ENCODE data around the gene ACIN1. TPM values are rescaled to one million over a fixed set of nuclear protein-coding genes. Genes with fewer than 3 reads are reported as not detected.

ACIN1 gene
- total RNA-seq, 6 experiments from 2014 or later = 128 to 150 (median 142) TPM

GRCh38 chr14:23024612-23025075 lies 70.3 kb downstream of the ACIN1 start:
- Mint-ChIP-seq H3K27ac (peak overlapping the region; percentile 16; the same call in 1 of the 2 replicates), H3K36me3 (ENCODE audit: low read depth) (peaks cover 37% of the 10 kb centered on the region), H3K9me3 (no peaks in the 10 kb centered on the region), H3K27me3 (ENCODE audit: insufficient read depth) (no peaks in the 10 kb centered on the region; the same call in 1 of the 2 replicates), H3K4me3 (no peak overlapping the region), H3K4me1 (ENCODE audit: low read depth) (peaks cover 29% of the 10 kb centered on the region)
- no peak for DNase-seq
- TF ChIP-seq CTCF (IDR thresholded peaks at IDR 0.05) = no peak

- no peak for DNase-seq
- no peaks in the 10 kb centered on the region for H3K9me3 Mint-ChIP-seq
- H3K27me3 Mint-ChIP-seq (ENCODE audit: insufficient read depth) = no peaks in the 10 kb centered on the region; the same call in 1 of the 2 replicates
- H3K4me1 Mint-ChIP-seq (ENCODE audit: low read depth) = peaks cover 21% of the 10 kb centered on the region
- TF ChIP-seq CTCF (IDR thresholded peaks at IDR 0.05) = no peak
- peaks cover 29% of the 10 kb centered on the region for H3K36me3 Mint-ChIP-seq (ENCODE audit: low read depth)
- no peak overlapping the region for H3K4me3 Mint-ChIP-seq
- H3K27ac Mint-ChIP-seq = no peak overlapping the region; the same call in 1 of the 2 replicates
Observed at GRCh38 chr14:23023795-23024152, 71.2 kb downstream of the ACIN1 start.

DNA sequence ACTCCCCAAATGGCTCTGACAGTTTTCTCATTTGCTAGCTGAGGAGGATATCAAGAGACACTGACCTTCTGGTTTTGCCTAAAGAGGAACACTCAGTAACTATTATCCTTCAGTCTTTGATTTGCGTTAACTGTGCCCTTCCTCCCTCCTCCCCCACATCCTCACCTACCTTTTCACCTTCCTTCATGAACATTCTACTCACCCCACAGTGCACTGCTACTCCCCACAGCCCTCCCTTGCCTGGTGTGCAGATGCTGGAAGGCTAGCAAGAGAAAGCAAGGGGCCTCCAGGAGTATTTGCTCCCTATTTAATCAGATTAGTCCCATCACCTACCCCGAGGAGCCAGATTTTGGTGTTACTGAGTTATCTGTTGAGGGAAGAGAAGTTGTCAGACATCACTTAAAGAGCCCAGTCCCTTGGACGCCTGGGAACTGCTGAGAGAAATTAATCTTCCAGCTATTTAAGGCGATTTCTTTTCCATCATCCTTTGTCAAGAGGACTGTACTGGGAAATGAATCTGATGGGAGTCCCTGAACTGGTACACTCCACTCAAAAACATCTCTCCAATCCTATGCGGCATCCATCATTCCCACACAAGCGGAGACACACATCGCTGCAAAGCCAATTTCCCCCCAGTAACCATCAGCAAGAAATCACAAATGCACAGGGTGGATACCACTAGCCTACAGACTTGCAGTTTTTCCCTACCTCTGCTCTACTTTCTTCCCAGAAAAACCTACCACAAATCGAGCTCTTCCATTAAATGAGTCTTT lies 71.7 kb downstream of the ACIN1 start:
- peaks cover 26% of the 10 kb centered on the region for H3K36me3 Mint-ChIP-seq (ENCODE audit: low read depth)
- no peaks in the 10 kb centered on the region for H3K9me3 Mint-ChIP-seq
- H3K4me3 Mint-ChIP-seq = no peak overlapping the region
- peaks cover 18% of the 10 kb centered on the region for H3K4me1 Mint-ChIP-seq (ENCODE audit: low read depth)
- no peak overlapping the region for H3K27ac Mint-ChIP-seq
- no peak for DNase-seq
- no peaks in the 10 kb centered on the region; the same call in 1 of the 2 replicates for H3K27me3 Mint-ChIP-seq (ENCODE audit: insufficient read depth)
- no peak for TF ChIP-seq CTCF (IDR thresholded peaks at IDR 0.05)

GRCh38 chr14:23021889-23022442 lies 73.0 kb downstream of the ACIN1 start:
- Mint-ChIP-seq H3K36me3 (ENCODE audit: low read depth) (peaks cover 18% of the 10 kb centered on the region), H3K4me1 (ENCODE audit: low read depth) (peaks cover 18% of the 10 kb centered on the region), H3K9me3 (no peaks in the 10 kb centered on the region), H3K27ac (no peak overlapping the region), H3K4me3 (no peak overlapping the region), H3K27me3 (ENCODE audit: insufficient read depth) (no peaks in the 10 kb centered on the region; the same call in 1 of the 2 replicates)
- TF ChIP-seq CTCF (IDR thresholded peaks at IDR 0.05) = no peak
- no peak for DNase-seq

- H3K9me3 Mint-ChIP-seq = no peaks in the 10 kb centered on the region
- H3K4me3 Mint-ChIP-seq = no peak overlapping the region
- no peak overlapping the region for H3K27ac Mint-ChIP-seq
- DNase-seq = no peak
- peaks cover 18% of the 10 kb centered on the region for H3K4me1 Mint-ChIP-seq (ENCODE audit: low read depth)
- H3K36me3 Mint-ChIP-seq (ENCODE audit: low read depth) = peaks cover 18% of the 10 kb centered on the region
- no peak for TF ChIP-seq CTCF (IDR thresholded peaks at IDR 0.05)
- no peaks in the 10 kb centered on the region; the same call in 1 of the 2 replicates for H3K27me3 Mint-ChIP-seq (ENCODE audit: insufficient read depth)
Observed at GRCh38 chr14:23021434-23021833, 73.5 kb downstream of the ACIN1 start.
